Upper lobe of left lung (tissue), 6 donors: Measurements from ENCODE around the gene FBXO27. TPM values are rescaled to one million over a fixed set of nuclear protein-coding genes. Genes with fewer than 3 reads are reported as not detected.
"Not testable (repeated sequence)": the region's sequence is repeated elsewhere in the genome, so short reads cannot be mapped to it uniquely, and the experiment has no call there.

Experiments used
- ATAC-seq, 2 donors: fragments of 200-7000 bp; cut with Tn5 transposase; one replicate each; pipeline ENCODE4 v1.9.1; 2022; ENCODE audit warnings: mild to moderate bottlenecking in 2 of 2, moderate library complexity in 2 of 2; ENCODE audit not compliant: low FRiP score in 2 of 2
- DNase-seq, 2 donors: peaks; one replicate each; pipeline ENCODE4 v3.0.0-alpha.2; 2019 to 2020
- H3K27ac ChIP-seq, 4 donors: fragments of 200-600 bp; sonication (generic); one replicate each; pipeline ENCODE4 v1.5.1; 2016 to 2019
- H3K27me3 ChIP-seq, 4 donors: fragments of 200-600 bp; sonication (generic); one replicate each; pipeline ENCODE4 v1.5.1; 2017 to 2019
- H3K36me3 ChIP-seq, 4 donors: fragments of 200-600 bp; sonication (generic); one replicate each; pipeline ENCODE4 v1.5.1; 2016 to 2019
- H3K4me1 ChIP-seq, 4 donors: fragments of 200-600 bp; sonication (generic); one replicate each; pipeline ENCODE4 v1.5.1; 2018 to 2019
- H3K4me3 ChIP-seq, 4 donors: fragments of 200-600 bp; sonication (generic); one replicate each; pipeline ENCODE4 v1.5.1; 2017 to 2019; ENCODE audit warnings: mild to moderate bottlenecking in 2 of 4, moderate library complexity in 1 of 4
- H3K9me3 ChIP-seq, 4 donors: fragments of 200-600 bp; sonication (generic); one replicate each; pipeline ENCODE4 v1.5.1; 2018 to 2019
- CTCF ChIP-seq, 6 experiments: fragments of 450-650 bp in 4 of 6; fragments of 200-600 bp in 2 of 6; sonication (generic) in 2 of 6; IDR thresholded peaks; one replicate each; pipeline ENCODE4 v1.5.1; 2016 to 2019; ENCODE audit warnings: antibody characterized with exemption in 6 of 6
- EP300 ChIP-seq, 4 donors: sonication (generic); formaldehyde crosslinking; IDR thresholded peaks; one replicate each; pipeline ENCODE4 v1.5.1; 2017; ENCODE audit warnings: antibody characterized with exemption in 4 of 4, control low read depth in 2 of 4
- POLR2A ChIP-seq, 4 donors: fragments of 450-650 bp; IDR thresholded peaks; one replicate each; pipeline ENCODE4 v1.5.1; 2016 to 2017; ENCODE audit warnings: antibody characterized with exemption in 4 of 4, mild to moderate bottlenecking in 2 of 4
- POLR2AphosphoS5 ChIP-seq, 2 donors: sonication (generic); formaldehyde crosslinking; IDR thresholded peaks; one replicate each; pipeline ENCODE4 v1.5.1; 2017; ENCODE audit warnings: antibody characterized with exemption in 2 of 2
- WGBS, 2 donors: methylation state at CpG; one replicate each; pipeline ENCODE4 v1.1.5; 2017 to 2018; 5-methylcytosine and 5-hydroxymethylcytosine counted together
- total RNA-seq, 6 donors: library from RNA; depleted of rRNA in 4 of 6; stranded (reverse); fragments of >200 nt in 4 of 6; gene quantifications; one replicate each; pipeline versions ENCODE4 v1.1.0 to v1.2.1, GENCODE V29; 2016 to 2021
- donor health status: DM: no; HTN: no; CAD: no; lungs with moderate emphysema.
- donor health status: DM: no; HTN: yes; CAD: no; lungs with severe emphysema.

The FBXO27 gene
- total RNA-seq, 6 donors from 2014 or later: 1.0 to 9.3 (median 6.3) TPM

- Histone ChIP-seq H3K9me3 (peaks cover 0 to 6% (median 0%) of the 10 kb centered on the region in 4 donors), H3K27me3 (no peaks in the 10 kb centered on the region), H3K27ac (no peak overlapping the region), H3K36me3 (no peaks in the 10 kb centered on the region), H3K4me1 (peaks cover 0 to 4% (median 0%) of the 10 kb centered on the region in 4 donors), H3K4me3 (no peak overlapping the region)
- WGBS, 2 donors: 58 to 61% methylated on average over 3 of the region's 3 CpGs
- no peak for ATAC-seq
- TF ChIP-seq CTCF (IDR thresholded peaks at IDR 0.05) (no peak), POLR2A (IDR thresholded peaks at IDR 0.05) (no peak), POLR2AphosphoS5 (IDR thresholded peaks at IDR 0.05) (no peak), EP300 (IDR thresholded peaks at IDR 0.05) (no peak)
- no peak for DNase-seq
These were observed 39.1 kb downstream of the FBXO27 start for GRCh38 chr19:38993271-38993670.

- H3K4me3 ChIP-seq: no peak overlapping the region
- ATAC-seq: peak in 1 of 2 donors; percentile 26
These were observed 41.2 kb downstream of the FBXO27 start for GRCh38 chr19:38990949-38991697.

GRCh38 chr19:38989614-38990013, 42.7 kb downstream of the FBXO27 start:
- not testable (repeated sequence) for ATAC-seq, H3K4me3 ChIP-seq, H3K4me1 ChIP-seq, H3K27me3 ChIP-seq, H3K36me3 ChIP-seq, H3K27ac ChIP-seq, DNase-seq, H3K9me3 ChIP-seq
- 81 to 91% methylated on average over 1 of the region's 1 CpG for WGBS, 2 donors

More at GRCh38 chr19:38990949-38991697, 41.2 kb downstream of the FBXO27 start:
- H3K9me3 ChIP-seq: no peaks in the 10 kb centered on the region
- TF ChIP-seq EP300 (IDR thresholded peaks at IDR 0.05): no peak
- no peak for TF ChIP-seq CTCF (IDR thresholded peaks at IDR 0.05)
- no peak for TF ChIP-seq POLR2AphosphoS5 (IDR thresholded peaks at IDR 0.05)
- no peak for TF ChIP-seq POLR2A (IDR thresholded peaks at IDR 0.05)
- no peak for DNase-seq
- H3K27ac ChIP-seq: no peak overlapping the region
- 60 to 64% methylated on average over 8 to 11 of the region's 13 CpGs for WGBS, 2 donors
- no peaks in the 10 kb centered on the region for H3K27me3 ChIP-seq
- H3K4me1 ChIP-seq: peaks cover 0 to 4% (median 0%) of the 10 kb centered on the region in 4 donors
- H3K36me3 ChIP-seq: no peaks in the 10 kb centered on the region

GRCh38 chr19:38989066-38989605, 43.2 kb downstream of the FBXO27 start:
- TF ChIP-seq EP300 (IDR thresholded peaks at IDR 0.05) (no peak), CTCF (IDR thresholded peaks at IDR 0.05) (no peak), POLR2AphosphoS5 (IDR thresholded peaks at IDR 0.05) (no peak), POLR2A (IDR thresholded peaks at IDR 0.05) (no peak)
- H3K9me3 ChIP-seq: no peaks in the 10 kb centered on the region
- DNase-seq: no peak
- no peak overlapping the region for H3K27ac ChIP-seq
- H3K36me3 ChIP-seq: no peaks in the 10 kb centered on the region
- H3K4me1 ChIP-seq: no peaks in the 10 kb centered on the region
- WGBS, 2 donors: 25 to 33% methylated on average over 12 of the region's 12 CpGs
- no peaks in the 10 kb centered on the region for H3K27me3 ChIP-seq
- no peak overlapping the region for H3K4me3 ChIP-seq
- ATAC-seq: no peak

GRCh38 chr19:38988627-38989026, 43.7 kb downstream of the FBXO27 start:
- not testable (repeated sequence) for ATAC-seq, DNase-seq, H3K4me3 ChIP-seq, H3K4me1 ChIP-seq, H3K27ac ChIP-seq, H3K36me3 ChIP-seq, H3K9me3 ChIP-seq, H3K27me3 ChIP-seq
- WGBS, 2 donors: 90 to 91% methylated on average over 4 of the region's 4 CpGs

- not testable (repeated sequence) for H3K4me3 ChIP-seq, H3K36me3 ChIP-seq, H3K9me3 ChIP-seq, DNase-seq, H3K27me3 ChIP-seq, H3K4me1 ChIP-seq, ATAC-seq, H3K27ac ChIP-seq
- 82 to 93% methylated on average over 6 of the region's 6 CpGs for WGBS, 2 donors
These were observed 44.6 kb downstream of the FBXO27 start for GRCh38 chr19:38987745-38988144.
